ENCODE measurements around the gene RLN3.
A peak's percentile ranks its signal among the peaks of the same experiment; 100 is the strongest.

The RLN3 gene

DNA sequence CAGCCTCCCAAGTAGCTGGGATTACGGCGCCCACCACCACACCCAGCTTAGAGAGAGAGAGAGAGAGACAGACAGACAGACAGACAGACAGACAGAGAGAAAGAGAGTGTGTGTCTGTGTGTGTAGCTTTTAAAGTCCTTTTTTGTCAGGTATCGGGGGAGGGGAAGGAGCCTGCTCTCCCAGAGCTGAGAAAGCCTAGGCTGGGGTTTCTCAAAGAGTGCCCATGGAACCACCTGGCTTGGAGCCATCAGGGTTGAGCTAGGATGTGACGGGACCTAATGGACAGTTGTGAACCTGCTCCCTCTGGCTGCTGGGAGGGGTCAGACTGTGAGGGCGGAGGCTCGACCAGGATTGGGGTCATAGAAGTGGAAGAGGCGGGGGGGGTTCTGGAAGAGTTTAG lies 38.5 kb upstream of the RLN3 start:
- no peak for DNase-seq
- no peak for TF ChIP-seq CTCF (IDR thresholded peaks at IDR 0.05; ENCODE audit: low read depth, low read length, missing control alignments)
- in situ Hi-C loops (cut with HindIII; ENCODE audit: low pct_ligation_motif_present, low sequenced_read_pairs), result no loop called here
- Histone ChIP-seq H3K4me3 (ENCODE audit: low read depth, low read length) (no peak overlapping the region), H3K27ac (no peak overlapping the region), H3K36me3 (replicated peaks) (peaks cover 14% of the 10 kb centered on the region), H3K27me3 (replicated peaks) (no peaks in the 10 kb centered on the region)

DNA sequence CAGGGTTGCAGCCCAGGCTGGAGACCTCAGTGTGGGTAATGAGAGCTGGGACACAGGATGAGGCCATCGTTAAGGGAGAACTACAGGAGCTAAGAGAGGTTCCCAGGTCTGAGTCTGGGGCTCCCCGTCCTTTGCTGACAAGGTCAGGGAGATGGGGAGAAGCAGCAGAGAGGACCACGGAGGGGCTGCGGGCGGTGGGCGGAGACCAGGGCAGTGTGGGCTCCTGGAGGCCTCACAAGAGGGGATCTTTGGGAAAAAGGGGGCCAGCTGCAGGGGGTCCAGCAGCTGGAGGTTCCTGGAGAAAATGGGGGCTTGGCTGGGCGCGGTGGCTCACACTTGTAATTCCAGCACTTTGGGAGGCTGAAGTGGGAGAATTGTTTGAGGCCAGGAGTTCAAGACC lies 37.9 kb upstream of the RLN3 start:
- Histone ChIP-seq H3K27me3 (replicated peaks) (no peaks in the 10 kb centered on the region), H3K36me3 (replicated peaks) (peaks cover 14% of the 10 kb centered on the region), H3K27ac (no peak overlapping the region), H3K4me3 (ENCODE audit: low read depth, low read length) (no peak overlapping the region)
- in situ Hi-C loops (cut with HindIII; ENCODE audit: low pct_ligation_motif_present, low sequenced_read_pairs), result no loop called here
- TF ChIP-seq CTCF (IDR thresholded peaks at IDR 0.05; ENCODE audit: low read depth, low read length, missing control alignments), result no peak
- DNase-seq, result no peak

- Histone ChIP-seq H3K27me3 (replicated peaks) (no peaks in the 10 kb centered on the region), H3K4me3 (ENCODE audit: low read depth, low read length) (no peak overlapping the region), H3K27ac (no peak overlapping the region), H3K36me3 (replicated peaks) (peaks cover 14% of the 10 kb centered on the region)
- in situ Hi-C loops (cut with HindIII; ENCODE audit: low pct_ligation_motif_present, low sequenced_read_pairs), result no loop called here
- no peak for DNase-seq
- TF ChIP-seq CTCF (IDR thresholded peaks at IDR 0.05; ENCODE audit: low read depth, low read length, missing control alignments), result no peak
Measured at GRCh38 chr19:13992025-13992424, 35.9 kb upstream of the RLN3 start.

DNA sequence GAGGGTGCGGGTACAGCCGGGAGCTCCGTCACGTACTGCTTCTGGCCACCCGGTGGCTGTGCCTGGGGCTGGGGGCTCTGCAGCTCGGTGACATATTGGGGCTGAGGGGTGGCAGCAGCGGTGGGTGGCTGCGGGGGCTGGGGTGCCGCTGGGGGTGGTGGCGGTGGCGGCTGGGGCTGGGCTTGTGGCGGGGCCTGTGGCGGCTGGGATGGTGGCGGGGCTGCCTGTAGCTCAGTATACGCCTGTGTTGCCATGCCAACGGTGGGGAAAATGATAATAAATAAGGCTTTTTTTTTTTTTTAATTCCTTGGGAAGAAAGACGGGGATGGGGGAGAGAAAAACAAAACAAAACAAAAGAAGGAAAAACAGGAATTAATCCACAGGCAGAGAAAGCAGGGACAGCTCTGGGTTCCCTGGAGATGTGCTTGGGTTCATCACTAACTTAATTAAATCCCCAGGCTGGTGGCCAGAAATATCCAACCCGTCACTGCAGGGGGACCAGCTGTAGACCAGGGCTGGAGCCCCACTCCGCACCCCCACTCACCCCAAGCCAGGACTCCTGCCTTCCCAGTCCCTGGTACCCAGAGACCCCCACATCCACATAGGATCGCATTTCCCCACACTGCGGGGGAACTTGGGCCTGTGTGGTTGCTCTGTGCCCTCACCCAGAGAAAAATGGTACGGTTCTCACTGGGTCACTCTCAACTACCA lies 34.2 kb upstream of the RLN3 start:
- no peak overlapping the region for H3K27ac ChIP-seq
- peak; percentile 40 for DNase-seq

DNA sequence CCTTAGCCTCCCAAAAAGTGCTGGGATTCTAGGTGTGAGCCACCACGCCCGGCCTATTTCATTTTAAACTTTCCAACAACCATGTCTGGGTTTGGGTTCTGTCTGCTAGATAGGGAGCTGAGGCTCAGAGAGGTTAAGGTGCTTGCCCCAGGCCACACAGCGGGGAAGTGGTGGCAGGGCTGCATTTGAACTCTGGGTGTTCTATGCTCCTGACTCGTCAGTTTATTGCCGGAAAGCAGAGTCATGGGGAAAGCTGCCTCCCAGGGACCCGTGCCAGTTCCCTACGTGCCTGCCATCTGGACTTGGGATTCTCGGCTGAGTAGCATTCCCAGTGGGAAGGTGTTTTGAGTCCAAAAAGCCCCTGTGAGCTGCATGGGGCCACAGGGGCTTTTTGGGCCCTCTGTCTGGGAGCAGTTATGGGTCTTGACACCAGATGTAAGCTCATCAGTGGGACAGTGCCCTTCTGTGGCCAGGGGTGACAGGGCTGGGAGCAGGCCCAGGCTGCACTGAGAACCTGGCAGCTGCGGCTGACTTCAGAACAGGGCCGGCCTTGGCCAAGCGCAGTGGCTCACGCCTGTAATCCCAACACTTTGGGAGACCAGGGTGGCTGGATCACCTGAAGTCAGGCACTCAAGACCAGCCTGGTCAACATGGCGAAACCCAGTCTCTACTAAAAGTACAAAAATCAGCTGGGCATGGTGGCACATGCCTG lies 32.8 kb upstream of the RLN3 start:
- H3K27ac ChIP-seq, result no peak overlapping the region
- peaks cover 11% of the 10 kb centered on the region for H3K36me3 ChIP-seq (replicated peaks)
- no peak overlapping the region for H3K4me3 ChIP-seq (ENCODE audit: low read depth, low read length)
- TF ChIP-seq CTCF (IDR thresholded peaks at IDR 0.05; ENCODE audit: low read depth, low read length, missing control alignments), result no peak
- DNase-seq, result no peak
- in situ Hi-C loops (cut with HindIII; ENCODE audit: low pct_ligation_motif_present, low sequenced_read_pairs), result no loop called here
- H3K27me3 ChIP-seq (replicated peaks), result no peaks in the 10 kb centered on the region

More for the DNA sequence above, 34.2 kb upstream of the RLN3 start:
- peaks cover 14% of the 10 kb centered on the region for H3K36me3 ChIP-seq (replicated peaks)
- in situ Hi-C loops (cut with HindIII; ENCODE audit: low pct_ligation_motif_present, low sequenced_read_pairs), result no loop called here
- no peaks in the 10 kb centered on the region for H3K27me3 ChIP-seq (replicated peaks)
- no peak for TF ChIP-seq CTCF (IDR thresholded peaks at IDR 0.05; ENCODE audit: low read depth, low read length, missing control alignments)
- H3K4me3 ChIP-seq (ENCODE audit: low read depth, low read length), result no peak overlapping the region
